LNCaP clone FGC (cell line): Measurements from ENCODE around the gene HHAT.

ENCODE experiments used
- DNase-seq: peaks from one replicate; pipeline ENCODE4 v3.0.0-alpha.2; 2011; ENCODE audit warnings: low read depth
- H3K4me3 ChIP-seq: 2 replicates; pipeline ENCODE4 v1.5.1; 2011; ENCODE audit warnings: mild to moderate bottlenecking, low read depth, low read length, control low read depth
- TF ChIP-seq, protein P1 (sequence below): IDR thresholded peaks from 2 replicates; pipeline ENCODE4 v1.5.1; 2012; ENCODE audit warnings: mild to moderate bottlenecking; ENCODE audit not compliant: control insufficient read depth, insufficient read depth; ENCODE audit errors: extremely low read depth

HHAT gene

GRCh38 chr1:210523830-210524229 lies 195.1 kb downstream of the HHAT start:
- no peak overlapping the region for H3K4me3 ChIP-seq
- no peak for DNase-seq
- TF ChIP-seq, protein P1, sequence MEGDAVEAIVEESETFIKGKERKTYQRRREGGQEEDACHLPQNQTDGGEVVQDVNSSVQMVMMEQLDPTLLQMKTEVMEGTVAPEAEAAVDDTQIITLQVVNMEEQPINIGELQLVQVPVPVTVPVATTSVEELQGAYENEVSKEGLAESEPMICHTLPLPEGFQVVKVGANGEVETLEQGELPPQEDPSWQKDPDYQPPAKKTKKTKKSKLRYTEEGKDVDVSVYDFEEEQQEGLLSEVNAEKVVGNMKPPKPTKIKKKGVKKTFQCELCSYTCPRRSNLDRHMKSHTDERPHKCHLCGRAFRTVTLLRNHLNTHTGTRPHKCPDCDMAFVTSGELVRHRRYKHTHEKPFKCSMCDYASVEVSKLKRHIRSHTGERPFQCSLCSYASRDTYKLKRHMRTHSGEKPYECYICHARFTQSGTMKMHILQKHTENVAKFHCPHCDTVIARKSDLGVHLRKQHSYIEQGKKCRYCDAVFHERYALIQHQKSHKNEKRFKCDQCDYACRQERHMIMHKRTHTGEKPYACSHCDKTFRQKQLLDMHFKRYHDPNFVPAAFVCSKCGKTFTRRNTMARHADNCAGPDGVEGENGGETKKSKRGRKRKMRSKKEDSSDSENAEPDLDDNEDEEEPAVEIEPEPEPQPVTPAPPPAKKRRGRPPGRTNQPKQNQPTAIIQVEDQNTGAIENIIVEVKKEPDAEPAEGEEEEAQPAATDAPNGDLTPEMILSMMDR: no peak

DNA sequence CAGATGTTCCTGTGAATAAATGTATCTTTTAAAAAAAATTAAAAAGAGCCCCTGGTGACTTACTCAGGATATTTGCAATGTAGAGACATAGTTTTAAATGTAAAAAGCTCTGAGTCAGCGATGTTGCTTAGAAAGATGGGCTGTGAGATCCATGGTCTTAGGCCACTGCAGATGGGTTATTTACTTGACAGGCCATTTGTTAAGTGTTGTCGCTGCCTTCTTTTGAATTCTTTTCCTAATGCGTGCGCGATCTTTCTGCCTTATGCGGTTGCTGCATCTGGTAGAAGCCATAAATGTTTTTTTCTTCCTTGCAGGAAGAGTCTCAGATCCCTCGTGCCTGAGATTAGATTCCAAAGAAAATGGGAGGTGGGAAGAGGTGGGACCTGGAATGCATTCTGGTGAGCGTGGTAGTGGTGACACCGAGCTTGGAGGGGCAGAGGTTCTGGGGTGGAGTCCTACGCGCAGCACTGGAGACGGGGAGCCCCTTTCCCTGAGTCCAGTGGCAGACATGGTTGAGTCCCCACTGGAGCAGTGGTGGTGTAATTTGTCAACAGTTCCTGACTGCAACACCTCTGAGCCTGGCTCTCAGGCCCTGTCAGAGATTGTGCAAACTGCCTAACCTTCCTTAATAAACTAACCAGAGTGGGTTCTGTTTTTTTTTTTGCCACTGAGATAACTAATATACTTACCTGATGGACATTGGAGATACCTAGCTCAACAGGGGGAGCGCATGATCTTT lies 197.2 kb downstream of the HHAT start:
- TF ChIP-seq, protein P1: no peak
- DNase-seq: no peak
- no peak overlapping the region for H3K4me3 ChIP-seq

DNA sequence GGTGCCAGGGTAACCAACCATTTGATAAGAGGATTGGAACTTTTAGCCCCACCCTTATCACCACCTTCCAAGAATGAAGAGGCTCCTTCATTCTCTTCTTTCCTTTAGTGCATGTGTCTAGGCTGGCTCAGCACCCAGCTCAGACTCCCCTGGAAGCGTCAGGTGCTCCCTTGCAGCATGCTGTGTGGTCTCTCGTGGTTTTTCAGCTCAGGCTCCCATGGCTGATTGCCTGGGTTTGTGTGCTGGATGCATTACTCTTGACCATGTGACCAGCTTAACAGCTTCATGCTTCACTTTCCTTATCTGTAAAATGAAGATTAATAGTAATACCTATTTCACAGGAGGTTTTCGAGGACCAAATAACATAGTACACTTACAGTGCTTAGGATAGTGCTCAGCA lies 198.4 kb downstream of the HHAT start:
- TF ChIP-seq, protein P1: no peak
- H3K4me3 ChIP-seq: no peak overlapping the region

DNA sequence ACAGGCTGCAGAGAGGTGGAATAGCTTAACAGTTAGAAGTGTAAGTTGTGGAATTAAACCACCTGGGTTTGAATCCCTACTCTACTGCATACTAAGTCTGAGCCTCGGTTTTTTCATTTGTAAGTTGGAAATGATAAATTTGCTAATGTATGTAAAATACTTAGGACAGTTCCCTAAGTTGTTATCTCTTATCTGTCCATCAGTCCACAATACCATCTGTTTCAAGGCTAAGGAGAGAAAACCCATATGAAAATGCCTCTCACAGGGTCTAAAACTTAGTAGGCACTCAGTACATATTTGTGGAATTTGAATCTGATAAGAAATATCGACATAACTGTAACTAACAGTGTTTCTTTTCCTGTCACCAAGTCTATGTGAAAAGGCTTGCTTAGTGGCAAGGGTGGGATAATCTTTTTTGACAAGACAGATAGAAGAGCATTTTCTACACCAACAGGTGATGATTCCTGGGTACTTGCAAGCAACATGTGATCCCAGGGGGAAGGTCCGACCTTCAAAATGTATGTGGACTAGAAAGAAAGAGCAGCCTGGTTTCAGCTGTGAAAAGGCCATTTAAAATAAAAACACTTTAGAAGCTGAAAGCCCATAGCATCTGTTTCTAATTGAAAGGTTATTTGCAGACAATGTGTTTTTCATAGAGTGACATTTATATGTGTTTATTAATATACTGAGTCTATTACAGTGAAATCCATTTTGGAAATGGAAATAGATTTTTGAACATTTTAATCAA lies 202.9 kb downstream of the HHAT start:
- TF ChIP-seq, protein P1: no peak
- no peak for DNase-seq
- no peak overlapping the region for H3K4me3 ChIP-seq

More for the DNA sequence above, 198.4 kb downstream of the HHAT start:
- no peak for DNase-seq

- DNase-seq: no peak
- no peak overlapping the region for H3K4me3 ChIP-seq
- TF ChIP-seq, protein P1: no peak
Observed at GRCh38 chr1:210532223-210532598, 203.5 kb downstream of the HHAT start.

DNA sequence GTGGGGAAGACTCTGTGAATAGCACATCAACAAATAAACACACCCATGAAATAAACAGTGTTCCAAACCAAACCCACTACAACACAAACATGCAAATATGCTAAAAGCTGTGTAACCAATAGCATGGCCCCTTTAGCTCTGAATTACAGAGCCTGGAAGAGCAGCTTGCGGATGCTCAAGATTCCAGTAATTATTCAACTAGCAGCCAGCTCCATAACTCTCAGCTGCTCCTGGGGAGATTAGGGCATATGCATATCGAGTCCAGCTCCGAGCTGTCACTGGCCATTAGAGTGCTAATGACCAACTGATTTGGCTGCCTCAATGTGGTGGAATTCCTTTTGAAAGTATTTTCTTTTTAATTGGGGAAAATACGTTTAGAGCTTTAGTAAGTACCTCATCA lies 207.1 kb downstream of the HHAT start:
- DNase-seq: no peak
- H3K4me3 ChIP-seq: no peak overlapping the region
- TF ChIP-seq, protein P1: no peak
